GM12878 (cell line): ENCODE results near the gene GIPC1. TPM values are rescaled to one million over a fixed set of nuclear protein-coding genes. Genes with fewer than 3 reads are reported as not detected.

Experiments used
- ATAC-seq: fragments of 200-7000 bp; cut with Tn5 transposase; 3 replicates; pipeline ENCODE4 v1.9.1; 2020; ENCODE audit warnings: mild to moderate bottlenecking, moderate library complexity
- BruUV-seq: library from RNA; stranded (reverse); fragments of 400-500 nt; replicated peaks from 2 replicates; lab custom pipeline; 2021; lab: Mats Ljungman, UMichigan
- CTCF ChIA-PET: fragments of 300-600 bp; sonication (Branson Sonifier 250); formaldehyde crosslinking; extraction: SDS; loops from one replicate; lab custom pipeline; 2021; ENCODE audit warnings: inconsistent platforms; lab: Yijun Ruan, JAX
- POLR2A ChIA-PET: fragments of 350-600 bp; formaldehyde crosslinking; extraction: SDS; loops from one replicate; lab custom pipeline; 2021; ENCODE audit warnings: inconsistent platforms; lab: Charles Lee
- RAD21 ChIA-PET: fragments of 300-600 bp; sonication (Branson Sonifier 250); formaldehyde crosslinking; loops from one replicate; lab custom pipeline; 2023; ENCODE audit warnings: antibody characterized with exemption; ENCODE audit not compliant: unreplicated experiment; lab: Charles Lee
- SMC1A ChIA-PET: fragments of 300-600 bp; sonication (Branson Sonifier 250); formaldehyde crosslinking; loops from one replicate; lab custom pipeline; 2023; ENCODE audit not compliant: unreplicated experiment, uncharacterized antibody; lab: Charles Lee
- DNase-seq: peaks from one replicate; pipeline ENCODE4 v3.0.0-alpha.2; 2011; ENCODE audit warnings: low read depth, low spot score
- FAIRE-seq: peaks from 3 replicates; lab custom pipeline; 2011; peaks lifted over from hg19 to GRCh38; lab: Jason Lieb, UNC
- H2AFZ ChIP-seq: 2 replicates; pipeline ENCODE4 v1.6.0; 2011; ENCODE audit warnings: low read depth, low read length, control low read depth; ENCODE audit not compliant: control insufficient read depth
- H3K27ac ChIP-seq: 2 replicates; pipeline ENCODE4 v1.5.1; 2011; ENCODE audit warnings: control low read depth; ENCODE audit not compliant: control insufficient read depth, insufficient read depth
- H3K27me3 ChIP-seq, 2 experiments: replicated peaks in 1 of 2; 2 replicates each; pipeline versions ENCODE4 v1.6.0 to v1.6.1; 2011; ENCODE audit warnings: low read length in 1 of 2; ENCODE audit not compliant: control insufficient read depth in 2 of 2, insufficient read depth in 2 of 2
- H3K36me3 ChIP-seq, 2 experiments: 2 replicates each; pipeline ENCODE4 v1.5.1; 2011; ENCODE audit warnings: low read length in 1 of 2; ENCODE audit not compliant: control insufficient read depth in 2 of 2, insufficient read depth in 2 of 2
- H3K4me1 ChIP-seq: 2 replicates; pipeline ENCODE4 v1.6.1; 2011; ENCODE audit warnings: mild to moderate bottlenecking, low read length, moderate library complexity, mixed read lengths; ENCODE audit not compliant: control insufficient read depth, insufficient read depth
- H3K4me2 ChIP-seq: 2 replicates; pipeline ENCODE4 v1.6.0; 2011; ENCODE audit warnings: control low read depth; ENCODE audit not compliant: control insufficient read depth, insufficient read depth
- H3K4me3 ChIP-seq: fragments of 200-600 bp; sonication (generic); 2 replicates; pipeline ENCODE4 v1.5.1; 2016
- H3K79me2 ChIP-seq: 2 replicates; pipeline ENCODE4 v1.6.0; 2011; ENCODE audit warnings: low read length; ENCODE audit not compliant: control insufficient read depth, insufficient read depth
- H3K9ac ChIP-seq: 2 replicates; pipeline ENCODE4 v1.8.0; 2011; ENCODE audit warnings: low read length, control low read depth, mixed read lengths; ENCODE audit not compliant: control insufficient read depth, insufficient read depth
- H3K9me3 ChIP-seq: replicated peaks from 3 replicates; pipeline ENCODE4 v1.5.1; 2011; ENCODE audit warnings: mild to moderate bottlenecking, low read length; ENCODE audit not compliant: control insufficient read depth, insufficient read depth
- H4K20me1 ChIP-seq: 2 replicates; pipeline ENCODE4 v1.6.0; 2011; ENCODE audit not compliant: control insufficient read depth, insufficient read depth
- BACH1 ChIP-seq: fragments of 450-650 bp; IDR thresholded peaks from 2 replicates; pipeline ENCODE4 v1.6.1; 2017; ENCODE audit warnings: mild to moderate bottlenecking, borderline replicate concordance
- IKZF2 ChIP-seq, 2 experiments: fragments of 450-650 bp; IDR thresholded peaks; 2 replicates each; pipeline ENCODE4 v1.6.1; 2017; ENCODE audit warnings: mild to moderate bottlenecking in 2 of 2, moderate library complexity in 2 of 2
- JUND ChIP-seq: IDR thresholded peaks from 2 replicates; pipeline ENCODE4 v1.6.1; 2012; ENCODE audit warnings: low read depth, mild to moderate bottlenecking, low read length, improper control_type of control experiment, moderate library complexity
- NFYB ChIP-seq: IDR thresholded peaks from 2 replicates; pipeline ENCODE4 v1.6.1; 2011; ENCODE audit warnings: low read depth, mild to moderate bottlenecking, low read length, improper control_type of control experiment, moderate library complexity; ENCODE audit not compliant: insufficient read depth
- POU2F2 ChIP-seq: IDR thresholded peaks from 3 replicates; pipeline ENCODE4 v1.6.1; 2011; ENCODE audit warnings: low read depth, mild to moderate bottlenecking, low read length, borderline replicate concordance
- RELA ChIP-seq: fragments of 450-650 bp; IDR thresholded peaks from 2 replicates; pipeline ENCODE4 v1.8.0; 2014; ENCODE audit warnings: borderline replicate concordance; ENCODE audit not compliant: partially characterized antibody
- SREBF1 ChIP-seq: IDR thresholded peaks from 2 replicates; pipeline ENCODE4 v1.6.1; 2012; ENCODE audit warnings: mild to moderate bottlenecking, low read length
- ZNF274 ChIP-seq: IDR thresholded peaks from one replicate; pipeline ENCODE4 v1.8.0; 2011; ENCODE audit not compliant: insufficient read length, insufficient read depth
- WGBS: methylation state at CpG from one replicate; pipeline ENCODE4 v1.1.6; 2016; ENCODE audit warnings: low lambda C conversion rate; ENCODE audit not compliant: insufficient replicate concordance, insufficient coverage; ENCODE audit errors: missing lambda C conversion rate; 5-methylcytosine and 5-hydroxymethylcytosine counted together
- in situ Hi-C: fragments of 300-500 bp; cut with MboI; formaldehyde crosslinking; loops from 9 replicates; pipeline ENCODE4 v1.14.3; 2018; ENCODE audit warnings: mixed read lengths
- intact Hi-C: fragments of 100-400 bp; cut with micrococcal nuclease; formaldehyde crosslinking; loops from one replicate; pipeline ENCODE4 v1.14.2; 2022; ENCODE audit not compliant: unreplicated experiment
- polyA plus RNA-seq, 11 experiments: library from polyadenylated mRNA; depleted of rRNA in 4 of 11; unstranded in 6 of 11; stranded (reverse) in 5 of 11; fragments of >200 nt; fragmentation: Nextera tagmentation in 4 of 11; fragmentation: Illumina TruSeq in 1 of 11; extraction: Ambion mirVana in 4 of 11; extraction: Trizol in 1 of 11; gene quantifications; 1 replicate in 1 of 11; 2 replicates in 10 of 11; pipeline versions ENCODE4 v1.2.1 to v1.2.3, GENCODE V29; 2011 to 2016; ENCODE audit warnings: inconsistent platforms in 2 of 11, missing spikeins in 2 of 11, low read depth in 1 of 11
- total RNA-seq, 4 experiments: library from RNA; depleted of rRNA in 3 of 4; stranded (reverse); fragments of >200 nt in 3 of 4; fragmentation: Illumina TruSeq in 1 of 4; extraction: Trizol in 1 of 4; gene quantifications; 2 replicates each; pipeline versions ENCODE4 v1.2.1 to v1.2.3, GENCODE V29; 2013 to 2021
- TF ChIP-seq, protein P1 (sequence below): IDR thresholded peaks from 2 replicates; pipeline ENCODE4 v1.6.1; 2012; ENCODE audit warnings: improper control_type of control experiment, low read depth, low read length; ENCODE audit not compliant: insufficient replicate concordance
- TF ChIP-seq, protein P2 (sequence below): fragments of 450-650 bp; formaldehyde crosslinking; IDR thresholded peaks from 2 replicates; pipeline ENCODE4 v1.4.0; 2020; ENCODE audit warnings: mild to moderate bottlenecking, moderate library complexity

The GIPC1 gene
- total and polyA plus RNA-seq, 10 of the 15 experiments (the other 5 are each of a cell fraction or from before 2014, with no cell fraction given), result 0.47 to 24.1 (median 13.6) TPM

DNA sequence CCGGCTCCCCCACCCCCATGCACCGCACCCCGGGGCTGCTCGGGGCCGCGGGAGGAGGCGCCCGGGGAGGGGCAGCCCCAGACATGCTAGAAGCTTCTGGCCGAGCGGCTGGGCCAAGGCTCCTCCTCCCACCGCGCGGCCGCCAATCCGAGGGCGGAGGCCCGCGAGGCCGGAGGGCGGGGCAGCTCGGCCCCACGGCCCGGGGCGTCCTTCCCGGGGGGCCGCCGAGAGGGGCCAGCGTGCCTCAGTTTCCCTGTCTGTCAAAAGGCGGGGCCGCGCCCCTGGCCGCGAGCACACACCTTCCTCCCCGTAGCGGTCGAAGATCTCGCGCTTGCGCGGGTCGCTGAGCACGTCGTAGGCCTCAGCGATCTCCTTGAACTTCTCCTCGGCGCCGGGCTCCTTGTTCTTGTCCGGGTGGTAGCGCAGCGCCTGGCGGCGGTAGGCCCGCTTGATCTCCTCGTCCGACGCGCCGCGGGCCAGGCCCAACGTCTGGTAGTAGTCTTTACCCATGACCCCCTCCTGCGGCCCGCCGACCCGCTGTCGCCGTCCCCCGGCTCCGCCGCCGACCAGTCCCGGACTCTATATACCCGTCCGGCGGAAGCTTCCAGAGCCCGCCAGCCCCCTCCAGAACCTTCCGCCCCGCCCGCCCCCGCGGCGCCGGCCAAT, 22.0 kb upstream of the GIPC1 start, which contains the start of gene DNAJB1 (continued):
- TF ChIP-seq POU2F2, result peak; percentile 93
- TF ChIP-seq NFYB, result peak; percentile 67
- no peak for TF ChIP-seq SREBF1
- TF ChIP-seq, protein P1, sequence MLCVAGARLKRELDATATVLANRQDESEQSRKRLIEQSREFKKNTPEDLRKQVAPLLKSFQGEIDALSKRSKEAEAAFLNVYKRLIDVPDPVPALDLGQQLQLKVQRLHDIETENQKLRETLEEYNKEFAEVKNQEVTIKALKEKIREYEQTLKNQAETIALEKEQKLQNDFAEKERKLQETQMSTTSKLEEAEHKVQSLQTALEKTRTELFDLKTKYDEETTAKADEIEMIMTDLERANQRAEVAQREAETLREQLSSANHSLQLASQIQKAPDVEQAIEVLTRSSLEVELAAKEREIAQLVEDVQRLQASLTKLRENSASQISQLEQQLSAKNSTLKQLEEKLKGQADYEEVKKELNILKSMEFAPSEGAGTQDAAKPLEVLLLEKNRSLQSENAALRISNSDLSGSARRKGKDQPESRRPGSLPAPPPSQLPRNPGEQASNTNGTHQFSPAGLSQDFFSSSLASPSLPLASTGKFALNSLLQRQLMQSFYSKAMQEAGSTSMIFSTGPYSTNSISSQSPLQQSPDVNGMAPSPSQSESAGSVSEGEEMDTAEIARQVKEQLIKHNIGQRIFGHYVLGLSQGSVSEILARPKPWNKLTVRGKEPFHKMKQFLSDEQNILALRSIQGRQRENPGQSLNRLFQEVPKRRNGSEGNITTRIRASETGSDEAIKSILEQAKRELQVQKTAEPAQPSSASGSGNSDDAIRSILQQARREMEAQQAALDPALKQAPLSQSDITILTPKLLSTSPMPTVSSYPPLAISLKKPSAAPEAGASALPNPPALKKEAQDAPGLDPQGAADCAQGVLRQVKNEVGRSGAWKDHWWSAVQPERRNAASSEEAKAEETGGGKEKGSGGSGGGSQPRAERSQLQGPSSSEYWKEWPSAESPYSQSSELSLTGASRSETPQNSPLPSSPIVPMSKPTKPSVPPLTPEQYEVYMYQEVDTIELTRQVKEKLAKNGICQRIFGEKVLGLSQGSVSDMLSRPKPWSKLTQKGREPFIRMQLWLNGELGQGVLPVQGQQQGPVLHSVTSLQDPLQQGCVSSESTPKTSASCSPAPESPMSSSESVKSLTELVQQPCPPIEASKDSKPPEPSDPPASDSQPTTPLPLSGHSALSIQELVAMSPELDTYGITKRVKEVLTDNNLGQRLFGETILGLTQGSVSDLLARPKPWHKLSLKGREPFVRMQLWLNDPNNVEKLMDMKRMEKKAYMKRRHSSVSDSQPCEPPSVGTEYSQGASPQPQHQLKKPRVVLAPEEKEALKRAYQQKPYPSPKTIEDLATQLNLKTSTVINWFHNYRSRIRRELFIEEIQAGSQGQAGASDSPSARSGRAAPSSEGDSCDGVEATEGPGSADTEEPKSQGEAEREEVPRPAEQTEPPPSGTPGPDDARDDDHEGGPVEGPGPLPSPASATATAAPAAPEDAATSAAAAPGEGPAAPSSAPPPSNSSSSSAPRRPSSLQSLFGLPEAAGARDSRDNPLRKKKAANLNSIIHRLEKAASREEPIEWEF, result no peak
- TF ChIP-seq RELA, result peak; percentile 37
- TF ChIP-seq ZNF274, result no peak

DNA sequence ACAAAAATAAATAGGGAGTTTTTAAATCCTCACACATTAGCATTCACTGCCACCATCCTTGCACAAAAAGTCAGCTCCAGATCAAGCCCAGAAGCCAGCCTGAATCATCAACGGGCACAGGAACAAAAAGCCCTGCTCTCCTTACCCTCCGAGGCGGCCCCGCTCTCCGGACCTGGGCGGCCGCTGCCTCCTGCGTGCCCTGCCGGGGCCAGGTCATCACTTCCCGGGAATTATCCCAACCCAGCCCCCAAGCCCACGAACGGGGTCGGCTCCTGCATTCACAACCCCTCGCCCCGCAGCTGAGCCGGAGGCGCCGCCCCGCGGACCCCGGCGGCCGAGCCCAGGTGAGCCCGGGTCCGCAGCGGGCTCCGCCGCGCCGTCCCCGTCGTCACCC, 21.5 kb upstream of the GIPC1 start:
- no peak for DNase-seq
- H3K79me2 ChIP-seq, result peaks cover 30% of the 10 kb centered on the region
- TF ChIP-seq BACH1 (peak; percentile 40; the same call in 1 of the 2 replicates), IKZF2 (IDR thresholded peaks at IDR 0.05) (no peak), JUND (peak; percentile 19; the same call in 1 of the 2 replicates)
- TF ChIP-seq, protein P2, sequence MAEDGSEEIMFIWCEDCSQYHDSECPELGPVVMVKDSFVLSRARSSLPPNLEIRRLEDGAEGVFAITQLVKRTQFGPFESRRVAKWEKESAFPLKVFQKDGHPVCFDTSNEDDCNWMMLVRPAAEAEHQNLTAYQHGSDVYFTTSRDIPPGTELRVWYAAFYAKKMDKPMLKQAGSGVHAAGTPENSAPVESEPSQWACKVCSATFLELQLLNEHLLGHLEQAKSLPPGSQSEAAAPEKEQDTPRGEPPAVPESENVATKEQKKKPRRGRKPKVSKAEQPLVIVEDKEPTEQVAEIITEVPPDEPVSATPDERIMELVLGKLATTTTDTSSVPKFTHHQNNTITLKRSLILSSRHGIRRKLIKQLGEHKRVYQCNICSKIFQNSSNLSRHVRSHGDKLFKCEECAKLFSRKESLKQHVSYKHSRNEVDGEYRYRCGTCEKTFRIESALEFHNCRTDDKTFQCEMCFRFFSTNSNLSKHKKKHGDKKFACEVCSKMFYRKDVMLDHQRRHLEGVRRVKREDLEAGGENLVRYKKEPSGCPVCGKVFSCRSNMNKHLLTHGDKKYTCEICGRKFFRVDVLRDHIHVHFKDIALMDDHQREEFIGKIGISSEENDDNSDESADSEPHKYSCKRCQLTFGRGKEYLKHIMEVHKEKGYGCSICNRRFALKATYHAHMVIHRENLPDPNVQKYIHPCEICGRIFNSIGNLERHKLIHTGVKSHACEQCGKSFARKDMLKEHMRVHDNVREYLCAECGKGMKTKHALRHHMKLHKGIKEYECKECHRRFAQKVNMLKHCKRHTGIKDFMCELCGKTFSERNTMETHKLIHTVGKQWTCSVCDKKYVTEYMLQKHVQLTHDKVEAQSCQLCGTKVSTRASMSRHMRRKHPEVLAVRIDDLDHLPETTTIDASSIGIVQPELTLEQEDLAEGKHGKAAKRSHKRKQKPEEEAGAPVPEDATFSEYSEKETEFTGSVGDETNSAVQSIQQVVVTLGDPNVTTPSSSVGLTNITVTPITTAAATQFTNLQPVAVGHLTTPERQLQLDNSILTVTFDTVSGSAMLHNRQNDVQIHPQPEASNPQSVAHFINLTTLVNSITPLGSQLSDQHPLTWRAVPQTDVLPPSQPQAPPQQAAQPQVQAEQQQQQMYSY (CRISPR knock-in tag), result no peak
- RAD21 ChIA-PET, result interaction anchor here (1.1 to 1.9 kb wide), 3 partner anchors 85 to 381 kb away, joined by 3 to 5 read pairs (median 3); partner anchors contain the start of genes ASF1B and PKN1
- SMC1A ChIA-PET, result interaction anchor here (1.3 to 1.4 kb wide), 2 partner anchors 12 to 13 kb away, joined by 4 read pairs; no protein-coding TSS in a partner anchor
- H3K4me1 ChIP-seq, result peaks cover 9% of the 10 kb centered on the region
- no peaks in the 10 kb centered on the region for H3K27me3 ChIP-seq
- FAIRE-seq, result no peak
- peak overlapping the region; percentile 16; the same call in 1 of the 2 replicates for H2AFZ ChIP-seq
- POLR2A ChIA-PET, result interaction anchor here (0.6 to 2.7 kb wide), 6 partner anchors 8 to 381 kb away, joined by 3 to 12 read pairs (median 4); partner anchors contain the start of genes ASF1B and TECR
- H3K27ac ChIP-seq, result peak overlapping the region; percentile 88
- no peaks in the 10 kb centered on the region for H3K9me3 ChIP-seq
- intact Hi-C loops (no loop called here), in situ Hi-C loops (no loop called here)
- peak overlapping the region; percentile 95 for H3K4me3 ChIP-seq
- CTCF ChIA-PET, result interaction anchor here (1.0 to 4.9 kb wide), 5 partner anchors 12 to 57 kb away, joined by 3 to 41 read pairs (median 5); no protein-coding TSS in a partner anchor
- peak overlapping the region; percentile 80 for H3K9ac ChIP-seq
- H4K20me1 ChIP-seq, result peaks cover 3% of the 10 kb centered on the region; the same call in 1 of the 2 replicates
- peaks cover 3 to 12% of the 10 kb centered on the region in 2 experiments; a peak in 3 of 4 replicates for H3K36me3 ChIP-seq
- no peak overlapping the region for H3K4me2 ChIP-seq
- no TSS peak for BruUV-seq
- 1% methylated on average over 14 of the region's 32 CpGs for WGBS
- no peak for ATAC-seq
